Activated naive CD4-positive, alpha-beta T cell treated with anti-CD3 and anti-CD28 coated beads, Interleukin-2, amount 50 U/mL, for 24 hours (primary cell): Measurements from ENCODE around the gene MCF2L.
"Not testable (repeated sequence)": the region's sequence is repeated elsewhere in the genome, so short reads cannot be mapped to it uniquely, and the experiment has no call there.

Experiments used
- H3K27ac Mint-ChIP-seq: one replicate; pipeline ENCODE4 v1.8.0; 2021; ENCODE audit warnings: mild to moderate bottlenecking, mixed read lengths
- H3K27me3 Mint-ChIP-seq: one replicate; pipeline ENCODE4 v1.8.0; 2021; ENCODE audit warnings: mixed read lengths
- H3K36me3 Mint-ChIP-seq: one replicate; pipeline ENCODE4 v1.8.0; 2021; ENCODE audit warnings: mixed read lengths
- H3K4me1 Mint-ChIP-seq: one replicate; pipeline ENCODE4 v1.8.0; 2021; ENCODE audit warnings: mixed read lengths
- H3K4me3 Mint-ChIP-seq: one replicate; pipeline ENCODE4 v1.8.0; 2021; ENCODE audit warnings: mild to moderate bottlenecking, mixed read lengths
- H3K9me3 Mint-ChIP-seq: one replicate; pipeline ENCODE4 v1.8.0; 2021; ENCODE audit warnings: mixed read lengths

MCF2L gene

GRCh38 chr13:113095146-113096051, 126.4 kb downstream of the MCF2L start:
- no peaks in the 10 kb centered on the region for H3K9me3 Mint-ChIP-seq

GRCh38 chr13:113096052-113096744, 127.2 kb downstream of the MCF2L start:
- H3K27me3 Mint-ChIP-seq: no peaks in the 10 kb centered on the region
- H3K4me3 Mint-ChIP-seq: no peak overlapping the region
- H3K27ac Mint-ChIP-seq: no peak overlapping the region
- H3K36me3 Mint-ChIP-seq: no peaks in the 10 kb centered on the region
- H3K9me3 Mint-ChIP-seq: no peaks in the 10 kb centered on the region
- no peaks in the 10 kb centered on the region for H3K4me1 Mint-ChIP-seq

More at GRCh38 chr13:113095146-113096051, 126.4 kb downstream of the MCF2L start:
- Mint-ChIP-seq H3K27ac (no peak overlapping the region), H3K4me3 (no peak overlapping the region), H3K27me3 (no peaks in the 10 kb centered on the region), H3K4me1 (no peaks in the 10 kb centered on the region), H3K36me3 (no peaks in the 10 kb centered on the region)

GRCh38 chr13:113096745-113097305, 127.8 kb downstream of the MCF2L start:
- H3K27me3 Mint-ChIP-seq: no peaks in the 10 kb centered on the region
- no peaks in the 10 kb centered on the region for H3K4me1 Mint-ChIP-seq
- H3K4me3 Mint-ChIP-seq: no peak overlapping the region
- H3K27ac Mint-ChIP-seq: no peak overlapping the region
- no peaks in the 10 kb centered on the region for H3K36me3 Mint-ChIP-seq
- no peaks in the 10 kb centered on the region for H3K9me3 Mint-ChIP-seq

- Mint-ChIP-seq H3K27ac (no peak overlapping the region), H3K4me3 (no peak overlapping the region), H3K4me1 (no peaks in the 10 kb centered on the region), H3K27me3 (no peaks in the 10 kb centered on the region), H3K9me3 (no peaks in the 10 kb centered on the region), H3K36me3 (no peaks in the 10 kb centered on the region)
These were observed 128.6 kb downstream of the MCF2L start for GRCh38 chr13:113097651-113098050.

GRCh38 chr13:113098162-113098732, 129.2 kb downstream of the MCF2L start:
- Mint-ChIP-seq H3K4me1 (no peaks in the 10 kb centered on the region), H3K27ac (no peak overlapping the region), H3K4me3 (no peak overlapping the region), H3K27me3 (no peaks in the 10 kb centered on the region), H3K9me3 (no peaks in the 10 kb centered on the region), H3K36me3 (no peaks in the 10 kb centered on the region)

- no peak overlapping the region for H3K4me3 Mint-ChIP-seq
- no peaks in the 10 kb centered on the region for H3K9me3 Mint-ChIP-seq
- no peaks in the 10 kb centered on the region for H3K36me3 Mint-ChIP-seq
- H3K4me1 Mint-ChIP-seq: no peaks in the 10 kb centered on the region
- no peaks in the 10 kb centered on the region for H3K27me3 Mint-ChIP-seq
- H3K27ac Mint-ChIP-seq: no peak overlapping the region
These were observed 130.1 kb downstream of the MCF2L start for GRCh38 chr13:113099142-113099541.

- H3K36me3 Mint-ChIP-seq, H3K27ac Mint-ChIP-seq, H3K9me3 Mint-ChIP-seq, H3K27me3 Mint-ChIP-seq, H3K4me3 Mint-ChIP-seq, H3K4me1 Mint-ChIP-seq: not testable (repeated sequence)
These were observed 133.3 kb downstream of the MCF2L start for GRCh38 chr13:113102302-113102701.

- Mint-ChIP-seq H3K27me3 (no peaks in the 10 kb centered on the region), H3K27ac (peak overlapping the region; percentile 10), H3K4me1 (no peaks in the 10 kb centered on the region), H3K36me3 (no peaks in the 10 kb centered on the region), H3K9me3 (no peaks in the 10 kb centered on the region), H3K4me3 (no peak overlapping the region)
These were observed 133.7 kb downstream of the MCF2L start for GRCh38 chr13:113102727-113103126.

GRCh38 chr13:113103646-113104045, 134.6 kb downstream of the MCF2L start:
- Mint-ChIP-seq H3K4me1 (no peaks in the 10 kb centered on the region), H3K27ac (no peak overlapping the region), H3K27me3 (no peaks in the 10 kb centered on the region), H3K9me3 (no peaks in the 10 kb centered on the region), H3K4me3 (no peak overlapping the region), H3K36me3 (no peaks in the 10 kb centered on the region)

GRCh38 chr13:113105032-113105920, 136.3 kb downstream of the MCF2L start, which contains the start of gene F7:
TSS of gene F7 (plus strand) at chr13:113105791. CDS start at chr13:113105842, 51 bp downstream.
- Mint-ChIP-seq H3K4me1 (no peaks in the 10 kb centered on the region), H3K9me3 (no peaks in the 10 kb centered on the region), H3K27ac (no peak within 1 kb of the TSS), H3K4me3 (no peak within 1 kb of the TSS), H3K36me3 (no peaks in the 10 kb centered on the region), H3K27me3 (no peaks in the 10 kb centered on the region)

GRCh38 chr13:113105921-113106452, 137.0 kb downstream of the MCF2L start:
- Mint-ChIP-seq H3K4me3 (no peak overlapping the region), H3K4me1 (no peaks in the 10 kb centered on the region), H3K27me3 (no peaks in the 10 kb centered on the region), H3K36me3 (no peaks in the 10 kb centered on the region), H3K27ac (no peak overlapping the region), H3K9me3 (no peaks in the 10 kb centered on the region)

GRCh38 chr13:113106711-113107351, 137.8 kb downstream of the MCF2L start:
- Mint-ChIP-seq H3K27me3 (no peaks in the 10 kb centered on the region), H3K27ac (peak overlapping the region; percentile 68)

GRCh38 chr13:113108521-113108920, 139.5 kb downstream of the MCF2L start:
- not testable (repeated sequence) for H3K27ac Mint-ChIP-seq, H3K4me3 Mint-ChIP-seq, H3K27me3 Mint-ChIP-seq, H3K36me3 Mint-ChIP-seq, H3K4me1 Mint-ChIP-seq, H3K9me3 Mint-ChIP-seq

More at GRCh38 chr13:113106711-113107351, 137.8 kb downstream of the MCF2L start:
- Mint-ChIP-seq H3K4me3 (no peak overlapping the region), H3K36me3 (no peaks in the 10 kb centered on the region), H3K9me3 (no peaks in the 10 kb centered on the region), H3K4me1 (no peaks in the 10 kb centered on the region)
